ENCODE results near the gene GPR37. TPM values are rescaled to one million over a fixed set of nuclear protein-coding genes. Genes with fewer than 3 reads are reported as not detected.

Gene GPR37
- total RNA-seq, 1 experiment from 2014 or later: 7.5 TPM

DNA sequence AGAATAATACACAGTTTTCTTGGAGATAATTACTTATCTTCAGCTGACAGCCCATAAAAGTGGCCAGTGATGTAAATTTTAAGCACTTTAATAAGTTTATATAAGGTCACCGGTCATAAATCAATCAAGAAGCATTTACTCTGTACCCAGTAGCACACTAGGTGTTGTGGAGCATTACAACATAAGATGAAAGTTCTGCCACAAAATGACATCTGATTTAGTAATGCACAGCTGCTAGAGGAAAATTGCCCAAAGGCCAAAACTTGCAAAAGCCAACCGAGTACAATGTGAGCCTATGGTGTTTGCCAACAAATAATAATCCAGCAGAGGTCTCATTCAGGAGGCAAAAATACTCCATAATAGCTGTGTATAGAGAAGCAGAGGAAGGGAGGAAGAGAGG lies 63.6 kb downstream of the GPR37 start:
- no peak overlapping the region for H3K4me3 Mint-ChIP-seq (ENCODE audit: low read depth, unreplicated experiment)
- H3K36me3 Mint-ChIP-seq (ENCODE audit: insufficient read depth, unreplicated experiment): no peaks in the 10 kb centered on the region
- H3K27ac Mint-ChIP-seq (ENCODE audit: unreplicated experiment): no peak overlapping the region
- CTCF ChIA-PET: no interaction called here
- intact Hi-C loops (cut with micrococcal nuclease; ENCODE audit: unreplicated experiment): no loop called here
- no peaks in the 10 kb centered on the region for H3K27me3 Mint-ChIP-seq (ENCODE audit: unreplicated experiment)
- no peak for DNase-seq
- H3K4me1 Mint-ChIP-seq (ENCODE audit: low read depth, unreplicated experiment): no peaks in the 10 kb centered on the region
- peaks cover 2% of the 10 kb centered on the region for H3K9me3 Mint-ChIP-seq (ENCODE audit: low read depth, unreplicated experiment)
- BruUV-seq (replicated peaks): no TSS peak
- no peak for TF ChIP-seq CTCF (IDR thresholded peaks at IDR 0.05; ENCODE audit: unreplicated experiment)

DNA sequence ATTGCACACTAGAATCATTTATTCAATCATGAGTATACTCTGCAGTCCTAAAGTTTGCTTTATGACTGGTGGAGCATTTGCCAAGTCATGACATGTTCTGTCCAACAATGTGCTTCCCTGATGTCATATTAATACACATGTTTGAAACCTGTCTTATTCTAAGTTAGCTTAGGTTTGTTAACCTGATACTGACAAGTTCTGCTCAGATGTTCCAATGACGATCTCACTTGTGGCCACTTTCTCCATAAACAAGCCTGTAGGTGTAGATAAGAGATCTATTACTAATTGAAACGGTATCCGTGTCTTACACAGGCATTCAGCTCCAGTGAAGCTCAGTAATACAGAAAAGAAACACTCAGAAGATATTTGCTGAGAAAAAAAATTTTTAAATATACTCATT lies 64.9 kb downstream of the GPR37 start:
- no peaks in the 10 kb centered on the region for H3K36me3 Mint-ChIP-seq (ENCODE audit: insufficient read depth, unreplicated experiment)
- TF ChIP-seq CTCF (IDR thresholded peaks at IDR 0.05; ENCODE audit: unreplicated experiment): no peak
- intact Hi-C loops (cut with micrococcal nuclease; ENCODE audit: unreplicated experiment): no loop called here
- no peak overlapping the region for H3K4me3 Mint-ChIP-seq (ENCODE audit: low read depth, unreplicated experiment)
- no peak for DNase-seq
- no peaks in the 10 kb centered on the region for H3K4me1 Mint-ChIP-seq (ENCODE audit: low read depth, unreplicated experiment)
- CTCF ChIA-PET: no interaction called here
- H3K27ac Mint-ChIP-seq (ENCODE audit: unreplicated experiment): no peak overlapping the region
- H3K27me3 Mint-ChIP-seq (ENCODE audit: unreplicated experiment): no peaks in the 10 kb centered on the region
- no TSS peak for BruUV-seq (replicated peaks)
- peaks cover 2% of the 10 kb centered on the region for H3K9me3 Mint-ChIP-seq (ENCODE audit: low read depth, unreplicated experiment)

DNA sequence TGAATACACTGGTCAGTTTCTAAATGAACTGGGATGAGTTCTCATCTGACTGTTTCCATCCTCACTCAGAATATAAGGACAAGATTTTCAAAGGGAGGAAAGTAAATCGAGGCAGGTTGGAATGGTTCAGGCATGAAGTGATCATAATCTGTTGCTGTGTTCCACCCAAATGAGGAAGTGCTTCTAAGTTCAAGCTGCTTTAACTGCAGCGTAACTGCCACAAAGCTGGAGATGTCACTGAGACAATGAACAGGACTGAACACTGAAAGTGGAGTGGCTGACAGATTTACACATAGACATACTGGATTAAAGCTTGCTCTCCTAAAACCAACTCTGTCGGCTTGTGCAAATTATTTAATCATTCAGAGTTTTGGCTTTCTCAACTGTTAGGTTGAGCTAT lies 66.6 kb downstream of the GPR37 start:
- no peak for TF ChIP-seq CTCF (IDR thresholded peaks at IDR 0.05; ENCODE audit: unreplicated experiment)
- intact Hi-C loops (cut with micrococcal nuclease; ENCODE audit: unreplicated experiment): no loop called here
- BruUV-seq (replicated peaks): no TSS peak
- no peaks in the 10 kb centered on the region for H3K36me3 Mint-ChIP-seq (ENCODE audit: insufficient read depth, unreplicated experiment)
- no peak overlapping the region for H3K4me3 Mint-ChIP-seq (ENCODE audit: low read depth, unreplicated experiment)
- CTCF ChIA-PET: no interaction called here
- H3K9me3 Mint-ChIP-seq (ENCODE audit: low read depth, unreplicated experiment): peaks cover 4% of the 10 kb centered on the region
- no peak for DNase-seq
- H3K4me1 Mint-ChIP-seq (ENCODE audit: low read depth, unreplicated experiment): no peaks in the 10 kb centered on the region
- H3K27ac Mint-ChIP-seq (ENCODE audit: unreplicated experiment): no peak overlapping the region
- H3K27me3 Mint-ChIP-seq (ENCODE audit: unreplicated experiment): no peaks in the 10 kb centered on the region

DNA sequence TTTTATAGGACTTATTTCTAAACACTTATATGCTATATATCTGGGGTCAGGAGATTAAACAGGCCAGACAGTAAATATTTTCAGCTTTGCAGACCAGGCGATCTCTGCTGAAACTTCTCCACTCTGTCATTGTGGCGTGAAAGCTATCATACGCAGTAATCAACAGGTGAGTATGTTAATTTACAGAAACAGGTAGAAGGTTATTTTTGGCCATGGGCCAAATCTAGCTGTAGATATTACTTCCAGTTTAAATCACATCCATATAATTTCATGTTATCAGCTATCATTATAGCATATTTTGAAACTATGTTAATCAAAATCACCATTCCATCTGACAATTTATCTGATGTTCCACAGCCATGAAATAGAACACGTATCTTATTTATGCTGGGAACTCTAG lies 67.8 kb downstream of the GPR37 start:
- intact Hi-C loops (cut with micrococcal nuclease; ENCODE audit: unreplicated experiment): no loop called here
- Mint-ChIP-seq H3K27me3 (ENCODE audit: unreplicated experiment) (no peaks in the 10 kb centered on the region), H3K9me3 (ENCODE audit: low read depth, unreplicated experiment) (peaks cover 4% of the 10 kb centered on the region), H3K4me3 (ENCODE audit: low read depth, unreplicated experiment) (no peak overlapping the region), H3K4me1 (ENCODE audit: low read depth, unreplicated experiment) (no peaks in the 10 kb centered on the region), H3K36me3 (ENCODE audit: insufficient read depth, unreplicated experiment) (no peaks in the 10 kb centered on the region), H3K27ac (ENCODE audit: unreplicated experiment) (no peak overlapping the region)
- no TSS peak for BruUV-seq (replicated peaks)
- CTCF ChIA-PET: no interaction called here
- no peak for DNase-seq
- no peak for TF ChIP-seq CTCF (IDR thresholded peaks at IDR 0.05; ENCODE audit: unreplicated experiment)

Other genes with a start within 250 kb of the GPR37 start
- gene POT1, start 164.0 kb upstream of the GPR37 start, total RNA-seq (2022): 31.1 and 31.6 TPM in 2 replicates